ENCODE data around the gene CYP3A4. TPM values are rescaled to one million over a fixed set of nuclear protein-coding genes. Genes with fewer than 3 reads are reported as not detected.

Gene CYP3A4
- total RNA-seq, 2 experiments from 2014 or later: not detected

DNA sequence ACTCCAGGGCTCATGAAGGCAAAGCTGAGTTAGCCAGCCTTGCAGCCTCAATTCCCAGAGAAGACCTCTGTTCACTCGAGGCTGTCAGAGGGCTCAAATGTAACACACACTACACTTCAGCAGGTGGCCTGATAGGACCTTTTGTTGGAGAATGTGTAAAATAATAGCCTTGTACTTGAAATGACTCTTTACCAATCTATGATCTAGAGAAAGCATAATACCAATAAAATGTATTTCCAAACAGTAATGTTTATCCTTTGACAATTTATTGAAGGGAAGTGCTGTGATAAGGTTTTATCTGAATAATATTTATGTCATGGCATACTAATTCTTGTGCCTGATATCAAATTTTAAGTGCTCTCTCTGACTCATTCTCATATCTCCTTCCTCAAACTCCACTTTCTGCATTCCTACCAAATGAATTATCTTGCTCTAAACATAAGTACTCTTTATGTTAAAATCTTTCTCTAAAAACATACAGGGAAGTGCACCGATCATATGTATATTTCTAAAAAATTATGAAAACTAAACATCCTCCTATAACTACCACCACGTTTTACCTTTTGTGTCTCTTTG is 69.9 kb downstream of the CYP3A4 start:
- no peak overlapping the region for H3K27ac Mint-ChIP-seq
- H3K4me1 Mint-ChIP-seq: no peaks in the 10 kb centered on the region
- H3K36me3 Mint-ChIP-seq: peaks cover 7% of the 10 kb centered on the region
- no peak overlapping the region for H3K4me3 Mint-ChIP-seq
- DNase-seq (no peak), ATAC-seq (no peak)
- H3K9me3 Mint-ChIP-seq (ENCODE audit: low read depth): peaks cover 2% of the 10 kb centered on the region
- no peaks in the 10 kb centered on the region for H3K27me3 Mint-ChIP-seq
- CTCF ChIA-PET: no interaction called here

GRCh38 chr7:99709838-99710578 is 74.0 kb downstream of the CYP3A4 start:
- no peaks in the 10 kb centered on the region for H3K27me3 Mint-ChIP-seq
- H3K27ac Mint-ChIP-seq: no peak overlapping the region
- H3K4me1 Mint-ChIP-seq: no peaks in the 10 kb centered on the region
- H3K36me3 Mint-ChIP-seq: peaks cover 5% of the 10 kb centered on the region
- H3K9me3 Mint-ChIP-seq (ENCODE audit: low read depth): no peaks in the 10 kb centered on the region
- ATAC-seq (no peak), DNase-seq (no peak)
- no peak overlapping the region for H3K4me3 Mint-ChIP-seq
- CTCF ChIA-PET: no interaction called here

DNA sequence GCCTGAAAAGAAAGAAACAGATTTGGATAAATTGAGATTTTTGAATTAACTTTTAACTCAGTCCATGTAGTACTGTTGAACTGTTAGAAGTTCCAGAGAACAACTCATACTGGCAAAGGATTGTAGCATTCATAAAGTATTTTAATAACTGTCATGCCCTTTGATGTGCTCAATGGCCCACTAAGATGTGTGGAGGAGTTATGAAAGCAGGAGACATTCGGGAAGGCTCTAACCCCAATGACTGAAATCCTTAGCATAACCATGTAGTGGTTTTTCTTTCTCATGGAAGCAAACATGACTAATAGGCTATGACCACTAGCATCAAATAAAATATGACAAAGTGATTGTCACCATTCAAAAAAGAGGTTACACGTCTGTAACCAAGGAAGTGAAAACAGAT is 74.7 kb downstream of the CYP3A4 start:
- no peak overlapping the region for H3K4me3 Mint-ChIP-seq
- ATAC-seq: no peak
- H3K4me1 Mint-ChIP-seq: no peaks in the 10 kb centered on the region
- peaks cover 5% of the 10 kb centered on the region for H3K36me3 Mint-ChIP-seq
- H3K9me3 Mint-ChIP-seq (ENCODE audit: low read depth): no peaks in the 10 kb centered on the region
- DNase-seq: no peak
- H3K27me3 Mint-ChIP-seq: no peaks in the 10 kb centered on the region
- H3K27ac Mint-ChIP-seq: no peak overlapping the region
- CTCF ChIA-PET: no interaction called here

DNA sequence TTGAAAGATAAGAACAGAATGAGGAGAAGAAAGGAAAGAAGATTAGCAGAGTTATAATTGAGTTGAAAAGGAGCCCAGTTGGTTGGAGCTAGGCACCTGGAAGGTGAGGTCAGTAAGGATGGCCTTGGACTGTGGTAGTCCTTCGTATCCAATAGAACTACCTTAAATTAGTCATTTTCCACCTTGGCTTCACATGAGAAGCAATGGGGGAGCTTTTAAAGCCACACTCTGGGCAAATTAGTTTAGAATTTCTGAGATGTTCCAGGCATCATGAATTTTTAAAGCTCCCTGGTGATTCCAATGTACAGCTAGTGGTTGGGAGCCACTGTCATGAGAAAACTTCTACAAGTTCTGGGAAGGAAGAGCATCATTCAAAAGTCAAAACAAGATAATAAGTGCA is 76.9 kb downstream of the CYP3A4 start:
- Mint-ChIP-seq H3K4me1 (no peaks in the 10 kb centered on the region), H3K9me3 (ENCODE audit: low read depth) (no peaks in the 10 kb centered on the region), H3K27me3 (no peaks in the 10 kb centered on the region), H3K4me3 (no peak overlapping the region), H3K27ac (no peak overlapping the region), H3K36me3 (peaks cover 1% of the 10 kb centered on the region)
- ATAC-seq: no peak
- no peak for DNase-seq
- CTCF ChIA-PET: no interaction called here

Other genes with a start within 250 kb of the CYP3A4 start
- 1 to 10 TPM; 5.1 to 5.2 TPM for gene FAM200A, start 232.1 kb downstream of the CYP3A4 start, total RNA-seq
- gene ZNF655, start 225.5 kb downstream of the CYP3A4 start, total RNA-seq: 10 to 100 TPM; 86.0 to 92.7 TPM
- gene TMEM225B, start 185.9 kb downstream of the CYP3A4 start, total RNA-seq: 1 to 10 TPM in 1 of 2 experiments, not detected in 1; 2.3 TPM
- gene ZSCAN25, start 167.2 kb downstream of the CYP3A4 start, total RNA-seq: 10 to 100 TPM; 26.8 to 31.7 TPM
- gene CYP3A5, start 104.2 kb downstream of the CYP3A4 start, total RNA-seq: not detected
- not detected for gene CYP3A7, start 49.0 kb downstream of the CYP3A4 start, total RNA-seq
- gene CYP3A43, start 43.8 kb upstream of the CYP3A4 start, total RNA-seq: not detected
- under 1 TPM in 1 of 2 experiments, not detected in 1; 0.47 TPM for gene OR2AE1, start 92.8 kb upstream of the CYP3A4 start, total RNA-seq
- gene TRIM4, start 135.3 kb upstream of the CYP3A4 start, total RNA-seq: 10 to 100 TPM; 26.4 to 26.7 TPM
- not detected for gene GJC3, start 145.4 kb upstream of the CYP3A4 start, total RNA-seq
- not detected for gene AZGP1, start 191.8 kb upstream of the CYP3A4 start, total RNA-seq
- 10 to 100 TPM; 55.5 to 58.6 TPM for gene ZKSCAN1, start 231.4 kb upstream of the CYP3A4 start, total RNA-seq

All from activated CD8-positive, alpha-beta memory T cell treated with anti-CD3 and anti-CD28 coated beads, Interleukin-2, amount 10 ng/mL, durations not matched to agents 7 days and 5 days (primary cell).